Stimulated activated CD8-positive, alpha-beta memory T cell treated with anti-CD3 and anti-CD28 coated beads, Interleukin-12 subunit alpha, Interleukin-12 subunit beta, amount 100 ng/mL, for 24 hours (primary cell): ENCODE measurements around the gene ETS2.

Experiments
- DNase-seq: peaks from one replicate; pipeline ENCODE4 v3.0.0-alpha.2; 2020; ENCODE audit errors: extremely low read depth

Gene ETS2

GRCh38 chr21:38777531-38777930, 28.2 kb upstream of the ETS2 start:
- no peak for DNase-seq

GRCh38 chr21:38780879-38781278, 24.9 kb upstream of the ETS2 start:
- no peak for DNase-seq

DNA sequence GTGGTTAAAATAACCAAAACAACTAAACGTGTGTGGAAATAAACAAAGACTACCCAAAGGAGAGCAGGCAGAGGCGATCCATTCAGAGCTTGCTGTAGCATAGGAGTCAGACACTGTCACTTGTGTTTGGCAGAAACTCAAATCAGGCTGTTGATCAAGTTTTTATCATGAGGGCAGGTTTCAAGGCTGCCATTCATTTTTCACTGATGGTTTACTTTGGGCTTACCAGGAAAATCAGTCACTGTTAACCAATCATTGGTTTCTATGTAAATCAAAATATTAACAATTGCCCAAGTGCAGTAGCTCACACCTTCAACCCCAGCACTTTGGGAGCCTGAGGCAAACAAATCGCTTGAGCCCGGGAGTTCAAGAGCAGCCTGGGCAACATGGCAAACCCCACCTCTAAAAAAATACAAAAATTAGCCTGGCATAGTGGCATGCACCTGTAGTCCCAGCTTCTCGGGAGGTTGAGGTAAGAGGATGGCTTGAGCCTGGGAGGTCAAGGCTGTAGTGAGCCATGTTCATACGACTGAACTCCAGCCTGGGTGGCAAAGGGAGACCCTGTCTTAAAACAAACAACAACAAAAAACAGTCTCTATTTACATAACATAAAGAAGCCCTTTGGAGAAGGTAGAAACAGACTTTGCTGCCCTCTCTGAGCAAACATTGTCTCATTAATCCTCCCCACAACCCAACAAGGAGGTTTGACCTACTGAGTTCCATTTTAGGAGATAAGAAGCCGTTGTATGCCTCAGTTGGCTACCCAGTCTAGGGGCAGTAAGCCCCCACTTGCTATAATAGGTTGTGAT, 21.1 kb upstream of the ETS2 start:
- no peak for DNase-seq

GRCh38 chr21:38785483-38785882, 20.2 kb upstream of the ETS2 start:
- DNase-seq, result no peak

GRCh38 chr21:38787016-38787415, 18.7 kb upstream of the ETS2 start:
- no peak for DNase-seq

- no peak for DNase-seq
These were observed 18.1 kb upstream of the ETS2 start for GRCh38 chr21:38787461-38788274.

GRCh38 chr21:38788275-38788905, 17.3 kb upstream of the ETS2 start:
- DNase-seq, result no peak

DNA sequence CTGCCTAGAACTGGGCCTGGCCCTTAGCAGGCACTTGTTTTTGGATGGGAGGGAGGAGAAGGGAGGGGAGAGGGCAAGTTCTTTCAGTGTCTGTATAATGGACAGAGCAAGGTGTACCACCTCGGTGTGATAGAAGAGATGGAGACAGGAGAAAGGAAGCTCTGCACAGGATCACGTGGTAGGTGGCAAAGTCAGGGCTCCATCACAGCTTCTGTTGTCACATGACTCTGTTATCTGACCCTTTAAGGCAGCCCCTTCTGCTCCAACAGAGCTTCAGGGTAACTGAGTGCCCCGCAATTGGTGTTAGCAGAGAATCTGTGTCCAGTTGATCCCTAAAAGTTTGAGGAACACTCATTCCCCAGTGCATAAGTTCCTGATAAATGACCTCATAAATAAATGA, 16.5 kb upstream of the ETS2 start:
- no peak for DNase-seq

- no peak for DNase-seq
These were observed 15.7 kb upstream of the ETS2 start for GRCh38 chr21:38790059-38790458.

- DNase-seq, result no peak
These were observed 14.8 kb upstream of the ETS2 start for GRCh38 chr21:38790961-38791360.

GRCh38 chr21:38792676-38793459, 12.9 kb upstream of the ETS2 start:
- no peak for DNase-seq

DNA sequence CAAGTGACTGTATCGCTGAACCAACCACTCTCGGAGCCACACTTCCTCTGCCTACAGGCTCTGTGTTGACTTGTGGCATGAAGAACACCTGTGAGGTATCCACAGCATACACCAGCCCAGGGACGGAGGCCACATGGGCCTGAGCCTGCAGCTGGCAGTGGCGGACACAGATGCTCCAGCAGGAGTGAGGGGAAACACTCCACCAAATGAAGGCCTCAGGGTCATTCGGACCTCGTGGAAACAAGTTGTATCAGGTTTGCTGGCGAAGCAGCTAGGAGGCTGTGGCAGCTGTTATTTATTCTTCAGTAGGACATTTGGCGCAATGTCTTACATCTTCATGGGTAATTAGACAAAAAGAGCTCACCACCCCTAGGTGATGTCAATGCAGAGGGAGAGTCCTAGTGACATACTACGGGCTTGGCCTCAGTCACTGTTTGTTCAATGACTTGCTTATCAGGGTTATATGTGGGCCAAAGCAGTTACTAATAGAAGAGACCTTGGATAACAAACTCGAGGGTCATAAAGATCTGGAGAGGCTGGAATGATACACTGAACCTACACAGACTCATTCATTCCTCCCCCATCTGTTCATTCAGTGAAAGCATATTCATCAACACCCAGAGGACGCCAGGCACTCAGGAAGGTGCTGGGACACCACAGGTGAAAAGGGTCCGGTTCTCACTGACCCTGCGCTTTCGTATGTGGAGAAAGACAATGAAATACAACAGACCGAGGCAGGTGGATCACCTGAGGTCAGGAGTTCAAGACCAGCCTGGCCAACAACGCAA, 11.6 kb upstream of the ETS2 start:
- DNase-seq, result no peak

GRCh38 chr21:38794978-38795377, 10.8 kb upstream of the ETS2 start:
- no peak for DNase-seq

DNA sequence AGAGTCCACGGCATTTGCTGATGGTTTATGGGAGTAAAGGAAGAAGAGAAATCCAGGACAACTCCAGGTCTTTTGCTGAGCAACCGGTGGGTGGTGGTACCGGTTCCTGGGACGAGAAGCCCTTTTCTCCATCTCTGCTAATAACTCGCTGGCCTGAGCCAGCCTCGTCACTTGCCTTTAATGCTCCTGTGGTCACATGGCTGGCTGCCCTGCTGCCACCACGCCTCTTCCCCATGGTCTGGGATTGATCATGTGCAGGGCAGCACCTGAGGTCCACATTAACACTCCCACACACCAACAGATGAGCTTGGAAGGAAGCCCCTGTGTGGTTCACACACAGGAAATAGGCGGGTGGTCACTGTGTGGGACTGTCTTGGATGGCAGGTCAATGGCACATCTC, 10.3 kb upstream of the ETS2 start:
- DNase-seq, result no peak

DNA sequence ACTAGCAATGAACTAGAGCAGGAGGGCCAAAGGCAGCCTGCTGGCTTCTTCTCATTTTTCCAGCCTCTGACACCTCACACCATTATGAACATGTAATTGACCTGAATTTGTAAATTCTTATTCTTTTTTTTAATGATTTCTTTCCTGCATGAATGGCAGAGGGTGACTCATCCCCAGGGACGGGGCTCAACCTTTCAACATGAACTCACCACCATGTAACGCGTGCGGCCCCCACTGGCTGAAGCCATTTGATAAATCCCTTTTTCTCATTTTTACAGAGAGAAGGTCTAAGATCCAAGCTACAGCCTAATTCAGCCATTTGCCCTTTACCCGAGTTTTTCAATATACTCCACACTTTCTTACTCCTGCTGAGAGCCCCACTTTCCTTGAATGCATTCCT, 9.3 kb upstream of the ETS2 start:
- no peak for DNase-seq

DNA sequence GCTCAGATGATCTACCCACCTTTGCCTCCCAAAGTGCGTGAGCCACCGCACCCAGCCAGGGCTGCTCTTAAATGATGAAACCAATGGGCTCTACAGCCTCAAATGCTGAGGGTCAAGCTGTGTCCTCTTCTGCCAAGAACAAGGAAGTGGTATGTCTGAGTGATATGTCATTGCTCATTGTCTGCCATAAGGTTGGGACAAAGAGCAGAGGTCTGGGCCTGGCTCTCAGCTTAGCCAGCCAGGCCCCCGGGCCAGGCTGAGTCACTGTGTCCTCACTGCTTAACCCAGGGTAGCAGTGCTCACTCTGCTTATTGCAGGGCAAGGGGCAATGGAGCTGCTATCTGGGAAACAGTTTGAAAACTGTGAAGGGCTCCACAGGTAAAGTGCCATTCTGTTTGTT, 8.3 kb upstream of the ETS2 start:
- no peak for DNase-seq

- no peak for DNase-seq
These were observed 7.6 kb upstream of the ETS2 start for GRCh38 chr21:38798081-38798480.

GRCh38 chr21:38798481-38798882, 7.2 kb upstream of the ETS2 start:
- no peak for DNase-seq

GRCh38 chr21:38800046-38800758, 5.5 kb upstream of the ETS2 start:
- no peak for DNase-seq

GRCh38 chr21:38800924-38801744, 4.6 kb upstream of the ETS2 start:
- no peak for DNase-seq
